NCI-H510A treated with DMSO at 0.1 percent for 48 hours (cell line): ENCODE data around the gene EXOC3.
A peak's percentile ranks its signal among the peaks of the same experiment; 100 is the strongest.
"Not testable (repeated sequence)": the region's sequence is repeated elsewhere in the genome, so short reads cannot be mapped to it uniquely, and the experiment has no call there.

ENCODE experiments used
- DNase-seq: peaks from one replicate; lab custom pipeline; 2025; lab: John Stamatoyannopoulos, UW

The EXOC3 gene

DNA sequence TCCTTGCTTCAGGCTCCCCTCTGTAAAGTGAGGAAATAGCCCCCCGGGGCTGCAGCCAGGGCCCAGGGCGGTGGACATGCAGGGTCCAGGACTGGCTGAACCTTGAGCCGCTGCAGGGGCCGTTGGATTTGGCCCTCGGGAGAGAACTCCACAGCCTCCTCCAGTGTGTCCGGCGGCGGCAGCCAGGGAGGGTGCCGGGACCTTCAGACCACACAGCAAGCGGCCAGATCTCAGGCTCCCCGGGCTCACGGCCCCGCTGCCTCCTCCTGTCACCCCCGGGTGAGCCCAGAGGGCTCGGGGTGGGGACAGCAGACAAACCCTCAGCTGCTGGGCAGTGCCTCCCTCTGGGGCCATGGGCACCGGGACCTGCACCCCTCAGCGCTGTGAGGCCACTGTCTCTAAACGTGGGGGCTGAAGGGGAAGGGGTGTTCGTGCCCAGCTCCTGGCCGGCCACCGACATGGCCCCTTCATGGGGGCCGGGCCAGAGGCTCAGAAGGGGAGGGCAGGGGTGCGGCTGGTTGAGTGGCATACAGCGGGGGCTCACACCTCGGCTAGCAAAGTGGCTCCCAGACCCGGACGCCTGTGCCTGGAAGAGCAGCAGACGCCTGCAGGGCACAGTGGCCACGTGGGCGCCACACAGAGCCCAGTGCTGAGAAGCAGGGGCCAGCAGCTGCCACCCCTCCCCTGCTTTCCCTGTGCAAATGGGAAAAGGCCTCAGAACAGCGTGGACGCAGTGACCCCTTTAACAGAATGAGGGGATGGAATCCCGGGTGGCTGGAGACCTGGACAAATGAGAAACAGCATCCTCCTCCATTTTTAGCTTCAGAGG is 61.6 kb downstream of the EXOC3 start:
- DNase-seq, result no peak

DNA sequence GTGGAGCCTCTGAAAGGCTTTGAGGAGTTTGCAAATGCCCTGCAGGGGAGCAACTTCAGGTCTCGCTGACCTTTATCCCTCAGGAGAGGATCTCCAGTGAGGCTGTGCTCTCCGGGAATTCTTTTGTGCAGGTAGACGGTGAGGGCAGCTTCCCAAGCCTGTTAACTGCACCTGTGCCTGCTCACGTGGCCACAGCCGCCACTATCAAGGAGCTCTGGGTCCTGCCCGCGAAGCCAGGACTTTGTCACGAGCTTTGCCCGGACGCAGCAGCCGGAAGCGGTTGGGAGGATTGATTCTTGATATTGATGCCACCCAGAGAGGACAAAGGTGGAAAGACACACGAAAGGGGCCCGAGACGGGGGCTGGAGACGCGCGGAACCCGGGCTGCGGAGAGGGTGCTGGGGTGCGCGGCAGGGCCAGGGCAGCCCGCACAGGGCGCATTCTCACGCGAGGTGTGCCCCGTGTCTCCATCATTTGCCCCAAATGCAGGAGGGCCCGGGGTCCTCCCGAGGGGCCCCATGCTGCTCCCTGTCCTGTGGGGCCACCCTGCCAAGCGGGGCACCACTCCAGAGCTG is 63.1 kb downstream of the EXOC3 start:
- peak; percentile 82 for DNase-seq

DNA sequence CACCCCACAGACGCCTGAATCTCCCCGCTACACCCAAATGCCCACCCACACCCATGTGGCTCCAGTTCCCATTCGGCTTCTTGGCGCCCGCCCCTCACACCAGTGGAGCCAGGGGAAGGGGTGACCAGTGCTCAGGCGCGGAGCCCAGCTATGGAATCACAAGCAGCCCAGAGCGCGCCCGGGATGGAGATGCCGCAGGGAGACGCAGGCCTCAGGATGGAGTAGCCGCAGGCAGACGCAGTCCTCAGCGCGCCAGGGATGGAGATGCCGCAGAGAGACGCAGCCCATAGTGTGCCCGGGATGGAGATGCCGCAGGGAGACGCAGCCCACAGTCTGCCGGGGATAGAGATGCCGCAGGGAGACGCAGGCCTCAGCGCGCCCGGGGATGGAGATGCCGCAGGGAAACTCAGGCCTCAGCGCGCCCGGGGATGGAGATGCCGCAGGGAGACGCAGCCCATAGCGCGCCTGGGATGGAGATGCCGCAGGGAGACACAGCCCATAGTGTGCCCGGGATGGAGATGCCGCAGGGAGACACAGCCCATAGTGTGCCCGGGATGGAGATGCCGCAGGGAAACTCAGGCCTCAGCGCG is 65.1 kb downstream of the EXOC3 start:
- DNase-seq, result not testable (repeated sequence)

DNA sequence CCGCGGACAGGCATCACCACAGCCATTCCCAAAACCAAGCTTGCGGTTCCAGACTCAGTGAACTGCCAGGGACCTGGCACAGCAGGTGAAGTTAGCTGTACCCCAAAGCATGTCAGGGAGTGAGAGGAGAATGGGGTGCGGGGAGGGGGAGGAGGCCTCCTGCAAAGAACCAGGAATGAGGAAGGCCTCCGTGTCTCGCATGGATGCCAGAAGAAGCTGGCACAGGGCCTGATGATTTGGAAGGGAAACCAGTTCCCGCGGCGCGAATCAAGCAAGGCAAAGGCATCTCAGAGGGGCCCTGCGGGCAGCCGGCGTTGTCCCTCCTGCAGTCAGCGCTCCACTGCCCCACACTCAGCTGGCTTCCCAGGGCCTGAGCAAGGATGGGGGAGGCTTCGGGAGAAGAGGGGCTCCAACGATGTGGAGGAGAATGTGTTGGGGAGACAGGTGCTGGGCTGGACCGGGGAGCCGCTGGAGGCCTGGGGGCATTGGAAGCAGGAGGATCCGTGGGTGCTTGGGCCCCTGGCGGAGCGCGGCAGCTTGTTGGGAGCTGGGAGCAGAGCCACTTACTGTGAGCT is 66.7 kb downstream of the EXOC3 start:
- DNase-seq, result no peak

DNA sequence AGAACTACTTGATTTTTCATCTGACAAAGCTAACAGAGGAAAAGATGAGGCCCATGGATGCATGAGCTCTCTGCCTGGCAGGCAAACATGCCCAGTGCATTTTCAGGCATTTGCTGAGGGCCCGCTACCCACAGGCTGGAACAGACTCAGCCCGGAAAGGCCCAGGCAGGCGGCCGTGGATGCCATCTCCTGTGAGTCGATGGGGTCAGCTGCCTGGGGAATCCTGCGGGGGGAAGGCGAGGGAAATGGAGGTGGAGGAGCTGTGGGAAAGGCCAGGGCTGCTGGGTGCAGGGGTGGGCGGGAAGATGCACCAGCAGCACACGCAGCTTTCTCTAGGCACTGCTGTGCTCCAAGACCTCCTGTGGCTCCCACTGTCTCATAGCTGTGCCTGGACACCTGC is 67.5 kb downstream of the EXOC3 start:
- DNase-seq, result no peak

DNA sequence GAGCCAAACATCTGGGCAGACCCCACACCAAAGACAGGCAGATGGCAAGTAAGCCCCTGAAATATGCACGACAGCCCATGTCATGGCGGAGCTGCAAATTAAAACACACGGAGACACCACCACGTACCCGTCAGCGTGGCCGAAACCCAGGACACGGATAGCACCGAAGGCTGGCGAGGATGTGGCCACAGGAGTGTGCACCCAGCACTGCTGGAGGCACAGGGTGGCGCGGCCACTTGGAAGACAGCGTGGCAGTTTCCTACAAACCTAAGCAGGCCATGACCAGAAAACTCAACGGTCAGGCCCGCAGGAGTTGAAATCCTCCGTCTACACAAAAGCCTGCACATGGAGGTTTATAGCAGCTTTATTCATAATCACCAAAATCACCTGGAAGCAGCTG is 68.5 kb downstream of the EXOC3 start:
- no peak for DNase-seq

DNA sequence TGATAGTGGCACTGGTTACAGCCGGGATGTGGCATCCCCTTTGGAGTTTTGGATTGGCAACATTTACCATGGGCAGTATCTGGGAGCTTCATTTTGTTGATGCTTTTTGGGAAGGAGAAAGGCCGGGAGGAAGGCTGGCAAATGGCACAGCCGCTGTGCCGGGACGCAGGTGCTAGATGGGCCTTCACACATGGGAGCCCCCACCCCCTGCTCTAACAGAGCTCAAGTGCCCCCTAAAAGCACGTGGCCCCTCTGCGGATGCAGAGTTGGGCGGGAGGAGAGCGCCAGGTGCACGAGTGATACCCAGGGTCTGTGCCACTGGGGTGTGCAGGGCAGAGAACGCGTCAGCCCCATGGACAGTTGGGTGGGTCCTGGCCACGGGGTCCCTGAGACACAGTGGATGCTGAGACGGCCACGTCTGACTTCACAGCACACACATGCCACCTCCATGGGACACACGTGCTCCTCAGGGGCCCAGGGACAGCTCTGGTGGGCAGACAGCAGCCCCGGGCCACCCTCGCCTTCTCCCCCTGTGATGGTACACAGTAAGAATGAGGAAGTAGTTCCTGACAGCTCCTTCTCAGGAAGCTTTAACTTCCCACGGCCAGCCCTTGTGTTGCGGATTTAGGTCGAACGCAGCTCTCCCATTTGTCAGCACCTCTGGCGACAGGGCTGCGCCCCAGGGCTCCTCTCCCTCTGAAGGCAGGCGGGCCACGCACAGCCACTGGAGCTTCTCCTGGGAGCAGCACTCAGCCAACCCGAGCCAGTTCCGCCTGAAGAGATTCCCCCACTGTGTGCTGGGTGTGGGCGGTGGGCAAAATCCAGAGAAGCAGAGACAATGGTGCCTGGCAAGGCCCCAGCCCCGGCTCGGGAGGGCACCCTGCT is 70.5 kb downstream of the EXOC3 start:
- DNase-seq, result no peak

DNA sequence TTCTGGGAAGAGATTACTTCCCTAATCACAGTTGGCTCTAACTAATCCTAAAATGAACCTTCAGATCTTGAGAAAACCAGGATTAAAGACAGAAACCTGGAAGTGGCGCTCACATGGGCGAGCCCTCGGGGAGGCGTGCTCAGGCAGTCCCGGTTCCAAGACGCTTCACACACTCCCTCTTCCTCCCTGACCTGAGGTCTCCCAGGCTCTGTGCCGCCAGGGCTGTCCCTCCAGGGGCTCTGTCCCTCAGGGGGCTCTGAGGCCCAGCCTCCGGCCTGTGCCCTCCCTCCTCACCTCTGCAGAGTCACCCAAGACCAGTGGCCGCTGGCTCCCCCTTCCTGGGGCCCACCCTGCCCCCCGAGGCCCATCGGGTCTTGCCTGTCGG is 71.1 kb downstream of the EXOC3 start:
- DNase-seq, result no peak

DNA sequence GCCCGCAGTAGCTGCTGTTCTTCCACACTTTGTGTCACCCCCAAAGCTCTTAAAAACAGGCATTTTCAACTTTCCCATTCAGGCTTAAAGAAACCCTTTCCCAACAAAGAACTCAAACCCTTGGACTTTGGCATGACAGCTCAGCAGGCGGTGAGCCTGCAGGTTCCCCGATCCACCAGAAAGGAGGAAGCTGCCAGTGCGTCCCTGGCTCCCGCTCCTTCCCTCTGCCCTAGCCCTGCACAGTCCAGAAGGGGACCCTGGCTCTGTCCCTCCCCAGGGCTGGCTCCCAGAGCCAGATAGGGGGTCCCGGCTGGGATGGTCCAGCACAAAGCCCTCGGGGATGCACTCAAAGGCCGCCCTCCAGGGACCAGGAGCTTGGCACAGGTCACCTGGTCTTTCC is 71.7 kb downstream of the EXOC3 start:
- no peak for DNase-seq

DNA sequence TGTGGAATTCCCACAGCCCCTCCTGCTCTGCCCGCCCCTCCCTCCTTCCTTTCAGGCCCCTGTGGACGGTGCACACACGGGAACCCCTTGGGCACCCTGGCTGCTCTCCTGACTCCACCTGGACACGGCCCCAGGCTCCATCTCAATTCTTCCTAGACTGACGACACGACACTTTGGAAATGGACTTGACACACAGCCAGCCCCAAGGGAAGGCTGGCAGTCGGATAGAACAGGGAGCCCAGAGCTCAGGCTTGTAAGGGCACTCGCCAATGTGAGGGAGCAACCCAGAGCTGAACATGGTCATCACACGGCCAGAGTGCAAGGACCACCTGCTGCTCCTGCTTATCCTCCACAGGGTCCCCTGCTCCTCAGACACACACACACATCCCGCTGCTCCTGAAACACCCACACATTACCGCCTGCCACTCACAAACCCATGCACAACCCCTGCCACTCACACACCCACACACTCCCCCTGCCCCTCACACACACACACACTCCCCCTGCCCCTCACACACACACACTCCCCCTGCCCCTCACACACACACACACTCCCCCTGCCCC is 72.4 kb downstream of the EXOC3 start:
- no peak for DNase-seq

DNA sequence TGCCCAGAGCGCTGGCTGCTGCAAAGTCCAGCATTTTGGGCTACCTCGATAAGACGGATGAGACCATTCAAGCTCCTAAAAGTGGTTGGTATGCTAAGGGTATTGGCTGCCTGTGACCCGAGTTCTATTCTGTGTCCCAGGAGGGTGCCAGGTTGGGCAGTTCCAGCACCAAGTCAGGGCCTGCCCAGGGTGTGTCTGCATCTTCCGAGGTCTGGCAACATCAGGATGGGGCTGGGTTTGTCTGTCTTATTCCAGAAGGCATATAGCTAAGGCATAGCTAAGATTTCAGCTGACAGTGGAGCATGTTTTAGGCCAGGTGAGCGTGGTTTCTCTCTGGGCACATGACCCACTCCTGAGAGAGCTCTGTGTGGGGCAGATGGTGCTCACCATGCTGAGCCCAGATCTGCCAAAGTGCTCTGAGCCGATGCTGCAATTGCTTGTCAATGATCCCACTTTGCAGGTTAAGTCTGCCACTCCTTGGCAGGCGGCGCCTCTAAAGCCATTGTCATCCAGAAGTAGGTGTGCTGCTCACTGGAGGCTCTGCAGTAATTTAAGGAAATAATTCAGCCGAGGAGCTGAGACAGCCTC is 73.5 kb downstream of the EXOC3 start:
- DNase-seq, result no peak
